ENCODE results near the gene ENDOD1.

The ENDOD1 gene

DNA sequence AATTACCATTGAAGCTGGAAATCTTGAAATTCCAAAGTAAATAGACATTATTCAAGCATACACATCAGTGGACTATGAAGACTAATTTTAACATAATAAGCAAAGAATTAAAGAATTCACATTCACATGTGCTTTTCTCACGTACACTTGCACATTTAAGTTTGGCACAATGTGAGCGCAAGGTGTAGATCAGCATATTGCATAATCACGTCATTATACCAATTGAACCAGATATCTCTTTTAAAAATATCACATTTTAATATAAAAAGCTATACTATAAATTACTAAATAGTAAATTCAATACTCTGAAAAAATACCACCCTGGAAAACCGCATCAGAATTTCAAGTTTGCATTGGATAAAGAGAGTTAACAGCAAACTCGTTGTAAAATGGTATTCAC, 80.6 kb downstream of the ENDOD1 start:
- no peak for DNase-seq (ENCODE audit: low read depth in 2 of 2)

DNA sequence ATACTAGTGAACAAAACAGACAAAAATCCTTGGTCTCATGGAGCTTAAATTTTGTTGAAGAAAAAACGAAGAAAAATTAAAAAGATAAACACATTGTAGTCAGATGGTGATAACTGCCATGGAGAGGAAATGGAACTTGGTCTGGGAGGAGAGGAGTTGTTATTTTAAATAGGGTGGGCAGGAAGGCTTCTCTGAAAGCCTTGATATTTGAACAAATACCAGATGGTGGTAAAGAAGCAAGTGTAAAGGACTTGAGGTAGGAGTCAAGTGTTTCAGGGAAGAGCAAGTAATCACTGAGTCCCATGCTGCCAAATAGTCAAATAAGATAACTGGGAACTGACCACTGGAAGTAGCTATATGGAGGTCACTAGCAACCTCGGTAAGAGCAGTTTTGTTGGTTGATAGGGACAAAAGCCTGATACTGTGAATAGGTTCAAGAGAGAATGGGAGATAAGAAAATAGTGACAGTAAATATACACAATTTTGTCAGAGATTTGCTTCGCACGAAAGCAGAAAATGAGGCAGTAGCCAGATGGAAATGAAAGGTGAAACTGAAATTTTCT, 86.3 kb downstream of the ENDOD1 start:
- DNase-seq (ENCODE audit: low read depth in 2 of 2), result no peak
